Dedifferentiated amniotic fluid mesenchymal stem cell (primary cell): ENCODE measurements around the gene NR2F1-AS1.

Source experiments
- DNase-seq: peaks from one replicate; pipeline ENCODE4 v3.0.0-alpha.2; 2016; ENCODE audit errors: extremely low spot score

The NR2F1-AS1 gene

DNA sequence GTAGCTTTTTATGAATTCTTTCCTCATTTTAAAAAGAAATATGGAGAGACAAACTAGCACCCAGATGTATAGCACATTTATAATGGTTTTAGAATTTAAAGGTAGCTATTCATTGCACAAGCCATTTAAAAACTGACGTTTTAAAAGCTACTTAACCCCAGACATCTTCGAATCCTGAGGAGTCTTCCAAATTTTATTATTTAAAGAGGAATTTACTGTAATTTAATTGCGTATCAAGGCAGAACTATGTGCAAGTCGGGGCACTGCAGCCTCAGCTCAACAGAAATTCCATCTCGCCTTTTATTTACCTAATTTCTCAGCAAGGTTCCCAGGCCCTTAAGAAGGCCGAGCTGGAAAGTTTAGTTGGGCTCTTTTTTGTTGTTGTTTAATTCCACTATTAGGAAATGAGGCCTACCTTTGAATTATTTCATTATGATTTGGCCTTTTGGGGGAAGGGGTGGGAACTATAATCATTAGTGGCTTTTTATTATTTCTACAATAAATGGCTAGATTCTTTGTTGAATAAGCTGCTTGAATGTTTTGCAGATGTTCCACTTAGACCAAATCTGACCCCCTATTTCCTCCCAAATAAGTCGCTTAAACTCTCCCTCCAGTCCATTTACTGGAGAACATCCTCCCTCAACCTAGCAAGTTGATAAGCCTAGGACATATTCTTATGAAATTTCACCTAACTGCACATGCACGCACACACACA lies 22.2 kb upstream of the NR2F1-AS1 start:
- no peak for DNase-seq

DNA sequence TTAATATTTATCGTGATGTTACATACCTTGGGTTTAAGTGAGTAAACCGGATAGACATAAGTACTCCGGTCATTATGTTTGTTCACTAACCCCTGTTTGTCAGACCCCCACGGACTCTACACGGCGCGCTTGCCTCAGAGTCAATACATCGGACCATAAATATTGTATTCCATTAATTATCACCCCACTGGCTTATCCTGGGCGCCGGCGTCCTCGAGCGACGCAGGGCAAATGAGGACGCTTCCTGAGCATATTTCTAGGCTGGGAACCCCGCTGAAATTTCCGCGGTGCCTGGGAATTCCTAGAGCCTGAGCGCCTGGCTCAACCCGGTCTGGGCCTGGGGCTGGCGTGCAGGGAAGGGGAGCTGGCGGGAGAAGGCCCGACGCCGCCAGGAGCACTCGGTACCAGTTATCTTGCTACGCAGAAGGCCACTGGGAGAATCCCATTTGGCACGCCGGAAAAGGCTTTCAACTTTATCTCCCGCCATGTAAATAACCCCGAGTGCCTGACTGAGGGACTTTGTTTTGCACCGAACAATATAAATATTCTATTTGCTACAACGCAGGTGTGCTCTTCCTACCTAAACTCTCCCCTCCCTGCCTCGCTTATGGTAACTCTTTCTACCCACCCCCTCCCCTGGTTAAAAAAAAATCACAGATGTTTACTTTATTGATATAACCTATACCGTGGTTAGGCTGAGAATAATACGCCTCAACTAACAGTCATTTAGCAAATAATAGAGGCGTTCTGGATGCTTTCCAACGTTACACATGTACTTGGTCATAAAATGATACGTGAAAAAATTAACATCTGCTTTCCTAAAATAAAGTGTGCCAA lies 21.4 kb upstream of the NR2F1-AS1 start:
- no peak for DNase-seq

DNA sequence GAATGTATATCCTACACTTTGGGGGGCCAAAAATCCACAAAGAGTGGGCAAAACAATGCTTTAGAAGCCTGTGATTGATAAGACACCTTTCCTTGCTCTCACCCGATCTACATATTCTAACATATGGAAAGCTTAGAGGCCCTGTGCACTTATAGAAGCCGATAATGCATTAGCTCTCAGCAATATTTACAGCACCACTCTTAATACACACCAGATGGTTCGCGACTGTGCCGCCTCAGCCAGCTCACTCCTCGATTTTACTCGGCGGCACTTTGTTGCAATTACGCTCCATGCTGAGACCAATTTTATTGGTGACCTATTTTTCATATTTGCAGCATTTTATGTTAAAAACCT lies 20.8 kb upstream of the NR2F1-AS1 start:
- DNase-seq: no peak

DNA sequence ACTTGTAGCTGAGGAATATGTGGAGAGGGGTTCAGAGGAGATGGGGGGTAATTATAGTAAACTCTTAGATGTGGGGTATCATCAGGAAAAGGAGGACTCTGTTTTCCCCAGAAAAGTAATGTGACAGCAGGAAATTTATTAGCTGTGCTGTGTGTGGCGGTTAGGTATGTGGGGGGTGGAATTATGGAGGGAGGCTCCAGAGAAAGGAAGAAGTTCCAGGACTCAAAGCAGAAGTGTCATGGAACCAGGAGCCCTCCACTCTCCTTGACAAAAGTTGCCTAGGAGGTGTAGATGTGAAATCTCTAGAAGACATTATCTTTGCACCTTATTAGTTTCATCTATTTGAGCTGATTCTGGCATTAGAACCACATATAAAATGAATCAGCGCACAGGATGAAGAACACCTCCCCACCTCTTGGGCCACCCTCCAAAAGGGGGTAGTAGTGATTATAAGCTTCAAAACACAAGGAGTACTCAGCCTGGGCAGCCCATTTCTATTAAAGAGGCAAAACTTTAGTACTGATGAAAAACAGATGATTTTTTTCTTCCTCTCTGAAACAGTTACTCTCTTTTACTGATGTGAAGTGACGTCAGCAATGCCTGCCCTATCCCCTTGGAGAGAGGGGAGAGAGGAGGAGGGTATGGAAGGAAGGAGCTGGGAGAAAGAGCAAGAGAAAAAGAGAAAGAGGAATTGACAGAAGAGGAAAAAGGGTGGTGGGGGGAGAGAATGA lies 20.2 kb upstream of the NR2F1-AS1 start:
- no peak for DNase-seq

DNA sequence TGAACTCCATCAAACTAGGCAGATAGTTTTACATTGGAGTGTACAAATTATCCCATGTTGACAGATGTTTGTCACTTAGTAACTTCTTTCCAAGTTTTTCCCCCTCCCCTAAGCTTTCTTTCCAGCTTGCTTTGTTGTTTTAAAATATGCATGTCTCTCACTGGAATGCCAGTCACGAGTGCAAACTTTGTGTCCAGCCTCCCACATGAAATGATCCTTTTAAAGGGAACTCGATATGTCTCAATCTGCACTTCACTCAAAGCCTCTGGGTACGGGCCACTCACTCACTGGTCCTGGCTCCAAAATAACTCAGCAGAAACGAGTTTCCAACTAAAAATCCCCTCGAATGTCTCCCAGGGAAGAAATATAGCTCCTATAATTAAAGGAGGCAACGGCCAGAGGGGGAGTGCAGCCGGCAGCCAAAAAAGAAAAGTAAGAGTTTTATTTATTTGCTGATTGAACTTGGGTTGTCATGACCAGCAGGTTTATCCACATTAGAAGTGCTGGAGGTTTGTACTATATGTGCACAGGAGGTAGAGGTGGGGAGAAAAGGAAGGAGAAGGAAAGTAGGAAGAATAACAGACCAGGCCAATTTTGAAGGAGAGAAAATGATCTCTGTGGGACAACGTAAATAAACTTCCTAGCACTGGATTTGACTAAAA lies 19.5 kb upstream of the NR2F1-AS1 start:
- DNase-seq: no peak

DNA sequence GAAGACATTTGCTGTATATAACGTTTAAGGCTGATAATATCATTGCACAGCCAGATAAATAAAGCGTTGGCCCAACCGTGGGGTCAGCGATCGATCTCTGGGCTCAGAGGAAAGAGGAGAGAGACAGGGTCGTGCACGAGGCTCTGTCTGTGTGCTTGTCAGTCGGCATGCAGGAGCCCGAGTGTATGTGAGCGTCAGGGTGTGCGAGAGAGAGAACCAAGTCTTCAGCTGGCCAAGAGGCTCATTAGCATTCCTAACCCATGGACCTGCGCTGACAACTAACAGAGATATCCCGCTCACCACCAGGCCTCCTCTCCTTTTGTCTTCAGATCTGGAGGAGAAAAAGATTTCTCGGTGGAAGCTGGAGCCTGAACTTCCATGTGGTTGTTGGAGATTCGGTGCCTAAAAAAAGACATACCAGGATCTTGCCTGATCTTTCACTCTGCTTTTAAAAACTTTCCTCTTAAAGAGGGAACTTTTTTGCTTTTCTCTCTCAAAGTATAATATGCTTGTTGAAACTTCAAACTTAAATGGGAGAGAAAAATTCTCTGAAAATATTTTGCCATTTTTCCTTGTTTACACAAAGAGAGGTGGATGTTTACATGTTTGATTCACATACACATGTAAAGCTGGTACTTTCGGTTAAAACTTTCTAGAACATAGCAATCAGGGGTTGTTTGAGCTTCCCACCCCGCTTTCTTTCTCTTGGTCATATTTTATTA lies 18.5 kb upstream of the NR2F1-AS1 start:
- no peak for DNase-seq

DNA sequence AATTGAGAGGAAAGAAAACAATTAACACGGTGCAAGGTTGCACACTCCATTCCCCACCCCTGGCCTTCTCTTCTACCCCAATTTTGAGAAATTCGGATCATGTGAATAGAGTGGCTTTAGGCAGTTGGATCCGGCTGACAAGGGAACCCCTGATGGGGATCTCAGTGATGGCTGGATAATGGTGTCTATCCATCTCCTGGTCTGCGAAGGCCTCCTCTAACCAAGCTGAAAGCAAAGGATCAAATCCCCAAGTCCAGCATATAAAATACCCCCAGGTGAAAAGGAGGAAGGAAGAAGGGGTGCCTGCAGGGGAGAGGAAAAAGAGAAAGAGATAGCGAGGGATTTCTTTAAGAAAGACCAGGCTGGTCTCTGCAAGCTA lies 18.0 kb upstream of the NR2F1-AS1 start:
- DNase-seq: no peak

DNA sequence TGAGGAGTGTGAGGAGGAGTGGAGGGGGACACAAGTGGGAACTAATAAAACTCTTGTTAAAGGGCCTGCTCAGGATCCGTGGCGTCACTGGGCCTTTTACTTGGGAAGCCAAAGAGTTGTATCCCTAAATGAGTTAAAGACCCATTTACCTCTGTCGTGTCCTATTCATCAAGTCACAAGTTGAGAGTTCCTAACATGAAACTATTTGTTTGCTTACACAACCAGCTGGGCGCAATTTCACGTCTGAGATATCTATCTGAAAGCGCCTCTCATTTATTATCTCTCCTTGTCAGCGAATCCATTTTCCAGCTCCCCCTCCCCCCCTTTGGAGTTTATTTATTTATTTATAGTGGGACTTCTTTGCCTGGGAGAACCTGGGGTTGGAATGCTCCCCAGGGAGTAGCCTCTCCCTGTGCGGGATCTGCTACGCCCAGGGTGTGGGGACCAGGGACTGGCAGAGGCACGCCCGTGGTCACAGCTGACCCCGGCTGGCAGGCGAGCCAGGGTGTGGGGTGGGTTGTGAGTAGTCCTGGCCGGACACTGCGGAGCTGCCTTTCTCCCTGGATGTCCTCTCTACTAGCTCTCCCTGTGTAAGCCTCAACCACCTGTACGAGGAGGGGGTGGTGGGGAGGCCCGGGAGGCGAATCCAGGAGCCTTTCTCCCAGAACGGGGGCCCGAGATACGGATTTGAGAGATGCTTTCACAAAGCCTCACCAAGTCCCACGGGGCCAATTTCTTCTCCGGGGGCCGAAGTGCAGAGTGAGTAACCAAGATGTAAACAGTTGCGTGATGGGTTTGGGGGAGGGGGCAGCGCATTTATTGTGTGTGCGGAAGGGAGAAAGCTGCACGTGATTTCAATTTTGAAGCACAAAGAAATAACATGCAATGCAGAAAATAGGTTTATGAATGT lies 17.3 kb upstream of the NR2F1-AS1 start:
- DNase-seq: no peak

DNA sequence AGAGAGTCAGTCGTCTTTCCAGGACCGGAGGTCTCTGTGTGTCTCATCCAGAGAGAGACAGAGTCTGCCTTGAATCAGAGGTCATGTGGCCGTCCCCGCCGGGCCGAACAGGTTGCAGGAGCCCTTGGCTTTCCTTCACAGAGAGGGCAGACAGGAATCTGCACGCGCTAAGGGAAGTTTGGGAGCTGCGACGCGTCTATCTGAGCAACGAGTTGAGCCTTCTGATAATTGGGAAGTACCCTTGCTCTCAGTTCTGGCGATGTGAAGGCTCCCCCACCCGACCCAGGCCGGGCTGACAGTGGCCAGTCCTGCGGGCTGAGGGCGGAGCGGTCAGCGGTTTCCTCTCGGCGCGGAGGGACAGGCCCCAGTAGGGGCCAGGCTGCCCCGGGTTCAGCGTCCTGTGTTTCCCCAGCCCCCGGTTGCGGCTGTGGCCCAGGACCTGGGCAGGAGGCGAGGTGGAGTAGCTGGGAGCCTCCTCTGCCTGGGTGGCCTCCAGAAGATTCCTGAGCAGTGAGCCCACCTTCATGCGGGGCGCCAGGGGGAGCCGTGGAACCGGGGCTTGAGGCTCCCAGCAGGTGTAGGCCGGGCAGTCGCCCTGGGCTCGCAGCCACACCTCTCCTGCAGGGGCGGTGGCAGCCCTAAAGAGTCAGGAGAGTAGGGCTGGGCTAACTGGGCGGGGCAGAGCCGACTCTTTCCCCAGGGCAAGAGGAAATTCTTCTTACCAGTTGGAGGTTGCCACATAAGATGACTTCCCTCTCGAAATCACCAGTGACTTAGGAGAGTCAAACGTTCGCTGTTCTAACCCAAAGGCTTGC lies 15.9 kb upstream of the NR2F1-AS1 start:
- no peak for DNase-seq

DNA sequence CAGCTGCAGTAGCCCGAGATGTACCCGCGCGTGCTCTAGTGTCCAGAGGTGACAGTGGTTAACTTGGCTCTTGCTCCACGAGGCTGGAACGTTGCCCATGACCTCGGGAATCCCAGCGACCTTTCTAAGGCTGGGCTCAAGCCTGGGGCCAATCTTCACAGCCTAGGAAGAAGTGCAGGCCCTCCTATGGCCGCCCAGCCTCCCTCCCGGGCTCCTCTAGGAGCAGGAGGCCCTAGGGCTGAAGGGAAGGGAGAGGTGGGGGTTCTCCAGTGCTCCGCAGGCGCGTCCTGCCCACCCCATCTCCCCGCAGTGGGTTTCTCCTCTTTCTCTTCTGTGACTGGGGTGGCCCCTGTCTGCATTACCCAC lies 15.3 kb upstream of the NR2F1-AS1 start:
- no peak for DNase-seq

DNA sequence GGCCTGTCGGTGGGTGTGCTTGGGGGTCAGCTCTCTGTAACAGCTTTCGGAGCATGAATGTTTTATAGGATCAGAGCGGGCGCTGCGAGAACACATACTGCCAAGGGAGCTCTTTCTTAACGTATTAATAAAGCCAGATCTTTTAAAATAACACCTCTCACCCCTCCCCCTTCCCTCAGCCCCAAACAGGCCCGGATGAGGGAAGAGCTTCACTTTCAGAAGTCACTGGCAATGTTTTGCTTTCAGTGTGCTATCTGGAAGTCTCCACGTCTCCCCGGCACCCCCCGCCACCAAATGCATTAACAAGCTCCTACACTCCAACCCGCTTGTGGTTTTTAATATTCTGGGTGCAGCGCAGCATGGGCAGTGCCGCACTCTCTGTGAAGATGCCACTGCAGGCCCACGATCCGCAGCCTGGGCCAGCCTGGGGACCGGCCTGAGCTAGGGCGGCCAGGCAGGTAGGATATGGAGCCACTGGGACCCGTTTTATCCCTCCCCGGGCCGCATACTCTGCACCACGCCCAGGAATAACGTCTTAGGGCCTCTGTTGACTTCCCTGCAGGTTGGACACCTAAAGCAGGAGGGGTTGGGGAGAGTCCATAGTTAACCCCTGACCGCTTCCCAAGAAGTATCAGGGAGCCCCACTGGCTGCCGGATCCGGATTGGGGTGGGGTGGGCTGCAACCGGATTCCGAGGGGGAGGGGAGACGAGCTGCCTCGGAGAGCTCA lies 14.6 kb upstream of the NR2F1-AS1 start:
- DNase-seq: no peak

DNA sequence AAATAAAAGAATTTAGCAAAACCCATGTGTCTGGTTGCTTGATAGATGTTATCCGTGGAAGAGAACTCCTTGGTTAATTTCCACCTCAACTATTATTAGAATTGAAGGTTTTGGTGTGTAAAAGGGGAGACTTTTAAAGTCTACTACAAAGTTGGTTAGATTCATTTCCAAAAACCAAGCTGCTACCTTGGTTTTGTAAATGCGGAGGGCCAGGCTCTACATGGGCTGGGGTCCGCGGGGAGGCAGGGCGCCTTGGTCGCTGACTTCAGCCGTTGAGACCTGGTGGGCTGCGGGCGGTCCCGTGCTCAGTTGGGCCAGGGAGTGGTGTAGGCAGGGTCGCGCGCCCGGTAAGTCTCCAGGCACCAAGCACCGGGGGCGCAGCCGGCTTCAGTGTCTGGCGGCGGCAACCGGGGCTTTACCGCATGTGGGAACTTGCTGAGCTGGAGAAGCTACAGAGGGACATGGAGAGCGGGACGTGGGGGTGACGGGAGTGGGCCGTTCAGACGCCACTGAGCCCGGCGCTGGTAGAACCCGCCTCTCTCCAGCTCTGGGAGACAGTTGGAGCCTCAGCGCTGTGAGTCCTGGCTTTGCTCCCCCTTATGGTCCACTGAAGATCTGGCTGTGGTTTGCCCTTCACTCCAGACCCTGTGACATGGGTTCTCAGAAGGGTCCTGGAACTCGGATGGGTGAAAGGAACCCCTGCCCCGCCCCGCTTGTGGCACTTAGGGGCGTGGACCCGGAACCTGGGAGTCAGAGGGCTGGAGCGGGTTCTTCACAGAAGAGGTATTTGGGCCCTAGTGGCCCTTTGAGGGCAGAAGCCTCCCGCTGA lies 13.8 kb upstream of the NR2F1-AS1 start:
- DNase-seq: no peak

DNA sequence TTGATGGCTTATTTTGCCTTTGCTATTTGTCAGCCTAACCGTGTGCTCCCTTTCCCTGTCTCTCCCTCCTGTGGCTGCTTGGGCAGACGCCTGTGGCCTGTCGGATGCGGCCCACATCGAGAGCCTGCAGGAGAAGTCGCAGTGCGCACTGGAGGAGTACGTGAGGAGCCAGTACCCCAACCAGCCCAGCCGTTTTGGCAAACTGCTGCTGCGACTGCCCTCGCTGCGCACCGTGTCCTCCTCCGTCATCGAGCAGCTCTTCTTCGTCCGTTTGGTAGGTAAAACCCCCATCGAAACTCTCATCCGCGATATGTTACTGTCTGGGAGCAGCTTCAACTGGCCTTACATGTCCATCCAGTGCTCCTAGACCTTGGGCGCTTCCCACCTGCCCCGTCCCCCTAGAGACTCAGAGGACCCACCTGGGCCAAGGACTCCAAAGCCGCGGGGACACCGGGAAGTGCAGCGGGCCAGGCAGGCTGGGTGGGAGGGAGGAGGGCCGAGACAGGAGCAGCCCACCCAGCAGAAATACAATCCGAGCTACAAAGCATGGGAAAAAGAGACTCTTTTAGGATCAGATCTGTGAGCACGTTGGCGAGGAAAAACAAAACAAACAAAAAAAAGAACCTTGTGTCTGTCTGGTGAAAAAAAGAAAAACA lies 12.6 kb upstream of the NR2F1-AS1 start:
- DNase-seq: no peak

DNA sequence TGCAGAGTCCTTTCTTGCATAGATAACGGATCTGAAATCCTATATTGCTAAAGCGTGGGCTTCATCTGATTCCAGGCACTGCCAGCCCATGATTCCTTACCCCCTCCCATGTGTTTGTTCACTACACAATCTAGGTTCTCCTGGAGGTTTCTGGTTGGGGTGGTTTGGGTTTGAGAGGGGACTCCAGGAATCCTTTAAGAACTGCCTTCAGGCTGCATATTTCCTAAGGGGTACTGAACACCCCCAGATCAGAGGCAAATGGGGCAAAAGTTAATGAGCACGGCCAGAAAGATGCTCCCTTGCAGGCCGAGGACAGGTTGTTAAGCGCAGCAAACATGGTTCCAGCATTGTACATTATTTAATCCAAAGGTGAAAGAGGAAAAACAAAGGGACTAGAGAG lies 11.9 kb upstream of the NR2F1-AS1 start:
- no peak for DNase-seq

DNA sequence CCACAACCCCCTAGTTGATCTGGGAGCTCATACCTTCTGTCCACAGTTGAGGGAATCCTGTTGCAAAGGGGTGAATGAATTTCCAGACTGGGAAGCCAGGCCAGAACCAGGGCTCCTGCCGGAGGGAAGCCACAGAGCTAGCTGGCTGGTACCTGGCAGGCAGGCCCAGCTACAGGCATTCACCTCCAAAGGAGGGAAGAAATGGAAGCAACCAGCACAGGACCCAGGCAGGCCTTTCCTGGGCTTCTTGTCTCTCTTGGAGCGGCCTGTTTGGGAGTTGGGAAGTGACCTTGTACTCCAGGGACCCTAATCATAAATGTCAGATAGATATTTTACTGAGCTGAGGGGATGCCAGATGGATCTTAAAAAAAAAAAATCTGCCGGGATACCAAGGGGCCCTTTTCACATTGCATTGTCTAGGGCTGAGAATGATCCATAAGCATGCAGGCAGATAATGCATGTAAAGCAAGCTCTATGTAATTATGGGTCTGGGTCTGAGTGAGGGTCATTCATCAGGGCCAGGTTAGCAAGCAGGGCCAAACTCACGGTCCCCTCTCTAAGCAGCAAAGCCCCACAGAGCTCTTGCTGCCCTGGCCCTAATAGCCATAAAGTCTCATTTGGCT lies 10.4 kb upstream of the NR2F1-AS1 start:
- no peak for DNase-seq

DNA sequence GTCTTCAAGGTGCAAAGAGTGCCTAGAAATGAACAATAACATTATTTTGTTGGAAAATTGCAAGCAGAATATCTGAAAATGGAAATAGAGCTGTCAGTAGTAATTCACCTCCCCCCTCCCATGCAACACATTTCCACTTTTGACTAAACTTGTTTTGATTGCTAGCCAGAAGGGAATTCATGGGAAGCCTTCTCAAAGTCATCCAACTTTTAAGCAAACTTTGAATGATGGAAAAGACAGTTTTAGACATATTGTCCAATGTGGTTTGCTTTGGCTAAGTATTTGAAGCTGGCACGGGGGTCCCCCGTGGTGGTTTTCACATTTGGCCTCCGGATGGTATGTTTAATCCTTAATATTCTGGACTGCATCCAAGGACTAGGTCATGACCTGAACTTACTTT lies 9.5 kb upstream of the NR2F1-AS1 start:
- no peak for DNase-seq

DNA sequence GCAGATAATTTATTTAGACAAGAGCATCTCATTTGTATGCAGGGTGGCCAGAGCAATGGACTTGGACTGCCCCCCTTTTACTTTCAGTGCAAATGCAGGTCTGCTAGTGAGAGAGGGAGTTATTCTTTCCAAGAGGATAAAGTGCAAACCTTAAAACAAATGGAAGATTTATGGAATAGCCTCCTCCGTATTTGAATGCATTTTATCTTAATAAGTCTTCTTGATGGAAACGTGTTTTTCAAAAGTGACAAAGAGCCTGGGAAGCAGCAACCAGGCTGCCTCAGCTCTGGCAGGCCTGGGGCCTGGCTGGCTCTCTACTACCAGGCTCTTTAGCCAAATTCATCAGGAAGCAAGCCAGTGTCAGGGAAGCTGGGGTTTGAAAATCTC lies 8.8 kb upstream of the NR2F1-AS1 start:
- DNase-seq: no peak
